TTC549 (cell line): Measurements from ENCODE around the gene ACY1.

ENCODE experiments used
- FAIRE-seq: peaks from 2 replicates; lab custom pipeline; 2012; peaks lifted over from hg19 to GRCh38; lab: Jason Lieb, UNC

Gene ACY1

GRCh38 chr3:51945926-51946705 is 37.2 kb upstream of the ACY1 start:
- FAIRE-seq: no peak

GRCh38 chr3:51946796-51947195 is 36.5 kb upstream of the ACY1 start:
- FAIRE-seq: no peak

DNA sequence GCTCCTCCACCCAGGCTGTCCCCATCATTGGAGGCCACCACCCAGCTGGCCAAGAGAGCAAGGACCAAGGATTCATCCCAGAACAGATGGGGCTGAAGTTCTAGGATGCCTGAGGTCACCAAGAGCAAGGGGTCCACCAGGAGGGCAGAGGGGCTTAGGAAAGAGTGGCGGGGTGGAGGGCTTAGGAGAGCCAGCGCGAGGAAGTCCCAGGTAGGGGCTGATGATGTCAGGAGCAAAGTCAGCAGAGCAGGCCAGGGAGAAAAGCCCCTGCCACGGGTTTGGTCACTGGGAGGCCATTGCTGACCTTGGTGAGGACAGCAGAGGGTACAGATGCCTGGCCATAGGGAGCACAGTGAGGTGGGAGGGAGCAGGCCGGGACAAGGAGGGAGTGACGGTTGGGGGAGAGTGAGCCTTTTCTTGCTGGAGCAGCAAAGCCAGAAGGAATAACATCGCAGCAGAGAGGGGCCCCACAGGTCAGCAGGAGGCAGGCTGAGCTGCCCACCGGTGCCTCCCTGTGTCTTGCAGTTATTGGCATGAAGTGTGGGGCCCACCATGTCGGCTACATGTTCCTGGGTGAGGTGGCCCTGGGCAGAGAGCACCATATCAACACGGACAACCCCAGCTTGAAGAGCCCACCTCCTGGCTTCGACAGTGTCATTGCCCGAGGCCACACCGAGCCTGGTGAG is 36.0 kb upstream of the ACY1 start:
- FAIRE-seq: no peak

DNA sequence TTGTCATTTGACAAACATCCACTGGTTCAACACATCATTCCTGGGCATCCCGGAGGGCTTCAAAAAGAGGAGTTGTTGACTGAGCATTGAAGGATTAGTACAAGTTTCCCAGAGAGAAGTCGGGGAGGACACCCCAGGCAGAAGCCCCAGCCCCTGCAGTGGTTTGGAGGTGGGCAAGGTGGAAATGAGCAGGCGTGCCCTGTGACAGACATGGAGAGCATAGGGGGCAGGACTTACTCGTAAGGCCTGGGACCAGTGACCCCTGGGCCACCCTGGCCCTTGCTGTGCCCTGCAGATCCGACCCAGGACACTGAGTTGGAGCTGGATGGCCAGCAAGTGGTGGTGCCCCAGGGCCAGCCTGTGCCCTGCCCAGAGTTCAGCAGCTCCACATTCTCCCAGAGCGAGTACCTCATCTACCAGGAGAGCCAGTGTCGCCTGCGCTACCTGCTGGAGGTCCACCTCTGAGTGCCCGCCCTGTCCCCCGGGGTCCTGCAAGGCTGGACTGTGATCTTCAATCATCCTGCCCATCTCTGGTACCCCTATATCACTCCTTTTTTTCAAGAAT is 35.2 kb upstream of the ACY1 start:
- no peak for FAIRE-seq

DNA sequence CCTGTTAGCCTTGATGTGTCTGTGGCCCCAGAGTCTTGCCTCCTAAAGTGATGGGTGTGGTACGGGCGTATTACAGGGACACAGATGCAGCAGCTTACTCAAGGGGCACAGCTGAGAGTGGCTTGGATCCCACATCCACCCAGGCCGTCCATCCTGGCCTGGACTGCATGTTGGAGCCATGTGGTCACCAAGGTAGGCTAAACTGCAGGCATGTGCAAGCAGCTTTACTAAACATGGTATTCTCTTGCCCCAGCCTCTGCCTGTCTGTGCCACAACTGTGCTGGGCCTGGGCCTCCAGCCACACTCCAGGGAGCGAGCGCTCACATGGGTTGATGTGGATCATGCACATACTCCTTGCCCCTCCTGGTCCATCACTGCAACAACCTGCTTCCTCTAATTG is 34.2 kb upstream of the ACY1 start:
- no peak for FAIRE-seq

- FAIRE-seq: no peak
Measured at GRCh38 chr3:51950899-51951298, 32.4 kb upstream of the ACY1 start.

- no peak for FAIRE-seq
Measured at GRCh38 chr3:51953445-51953844, 29.9 kb upstream of the ACY1 start.

DNA sequence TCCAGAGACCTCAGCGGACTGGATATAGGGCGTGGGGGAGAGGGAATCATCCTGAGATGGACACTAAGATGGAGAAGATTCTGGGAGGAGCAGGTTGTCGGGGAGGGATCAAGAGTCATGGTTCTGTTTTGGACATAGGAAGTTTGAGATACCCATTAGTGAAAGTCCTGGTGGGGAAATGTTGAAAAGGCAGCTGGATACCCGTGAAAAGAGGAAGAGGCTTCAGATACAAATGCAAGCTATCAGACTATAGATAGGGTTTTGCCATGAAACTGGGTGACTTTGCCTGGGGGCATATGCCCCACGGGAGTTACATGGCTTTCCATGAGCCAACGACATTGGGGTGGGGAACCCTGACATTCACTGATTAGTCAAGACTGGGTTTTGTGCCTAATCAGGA is 29.2 kb upstream of the ACY1 start:
- no peak for FAIRE-seq

DNA sequence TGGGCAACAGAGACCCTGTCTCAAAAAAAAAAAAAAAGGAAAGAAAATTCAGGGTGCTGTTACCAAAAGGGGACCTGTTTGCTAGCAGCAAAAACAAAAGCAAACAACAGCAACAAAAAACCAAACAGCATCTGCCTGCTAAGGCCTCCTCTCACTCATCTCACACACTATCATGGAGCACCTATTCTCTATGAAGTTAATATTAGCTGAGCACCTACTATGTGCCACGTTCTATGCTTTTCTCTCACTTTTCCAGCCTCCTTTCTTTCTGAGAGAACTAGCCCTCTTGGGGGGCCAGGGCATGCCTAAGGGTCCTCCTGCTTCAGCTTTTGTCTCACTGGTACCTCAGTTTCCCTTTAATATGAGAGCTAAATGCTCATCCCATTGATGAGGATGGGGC is 28.6 kb upstream of the ACY1 start:
- no peak for FAIRE-seq

GRCh38 chr3:51955175-51955892 is 28.0 kb upstream of the ACY1 start, which contains the start of gene GPR62:
TSS of gene GPR62 (plus strand) at chr3:51955381. CDS start at chr3:51955653, 272 bp downstream.
- no peak for FAIRE-seq

- no peak for FAIRE-seq
Measured at GRCh38 chr3:51955893-51956770, 27.2 kb upstream of the ACY1 start.

GRCh38 chr3:51957520-51958205 is 25.7 kb upstream of the ACY1 start:
- FAIRE-seq: no peak

- no peak for FAIRE-seq
Measured at GRCh38 chr3:51958603-51959521, 24.5 kb upstream of the ACY1 start.

GRCh38 chr3:51959651-51960050 is 23.7 kb upstream of the ACY1 start:
- no peak for FAIRE-seq

- FAIRE-seq: no peak
Measured at GRCh38 chr3:51960386-51960785, 22.9 kb upstream of the ACY1 start.

DNA sequence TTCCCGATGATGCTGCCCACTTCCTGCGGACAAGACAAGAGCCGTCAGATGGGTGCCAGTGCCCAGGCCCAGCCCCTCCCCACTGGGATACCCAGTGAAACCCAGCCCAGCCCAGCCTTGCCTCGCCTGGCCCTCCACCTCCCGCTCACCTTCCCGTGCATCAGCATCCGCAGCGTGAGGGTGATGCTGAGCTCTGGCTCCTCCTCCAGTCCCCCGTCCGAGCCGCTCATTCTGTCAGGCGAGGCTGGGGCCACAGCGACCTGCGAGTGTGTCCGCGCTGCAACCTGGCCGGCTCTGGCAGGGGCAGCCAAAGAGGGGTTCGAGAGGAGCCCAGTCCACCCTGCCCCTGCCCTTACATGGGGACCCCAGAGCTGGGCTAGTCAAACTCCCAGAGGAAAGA is 22.3 kb upstream of the ACY1 start:
- FAIRE-seq: no peak

DNA sequence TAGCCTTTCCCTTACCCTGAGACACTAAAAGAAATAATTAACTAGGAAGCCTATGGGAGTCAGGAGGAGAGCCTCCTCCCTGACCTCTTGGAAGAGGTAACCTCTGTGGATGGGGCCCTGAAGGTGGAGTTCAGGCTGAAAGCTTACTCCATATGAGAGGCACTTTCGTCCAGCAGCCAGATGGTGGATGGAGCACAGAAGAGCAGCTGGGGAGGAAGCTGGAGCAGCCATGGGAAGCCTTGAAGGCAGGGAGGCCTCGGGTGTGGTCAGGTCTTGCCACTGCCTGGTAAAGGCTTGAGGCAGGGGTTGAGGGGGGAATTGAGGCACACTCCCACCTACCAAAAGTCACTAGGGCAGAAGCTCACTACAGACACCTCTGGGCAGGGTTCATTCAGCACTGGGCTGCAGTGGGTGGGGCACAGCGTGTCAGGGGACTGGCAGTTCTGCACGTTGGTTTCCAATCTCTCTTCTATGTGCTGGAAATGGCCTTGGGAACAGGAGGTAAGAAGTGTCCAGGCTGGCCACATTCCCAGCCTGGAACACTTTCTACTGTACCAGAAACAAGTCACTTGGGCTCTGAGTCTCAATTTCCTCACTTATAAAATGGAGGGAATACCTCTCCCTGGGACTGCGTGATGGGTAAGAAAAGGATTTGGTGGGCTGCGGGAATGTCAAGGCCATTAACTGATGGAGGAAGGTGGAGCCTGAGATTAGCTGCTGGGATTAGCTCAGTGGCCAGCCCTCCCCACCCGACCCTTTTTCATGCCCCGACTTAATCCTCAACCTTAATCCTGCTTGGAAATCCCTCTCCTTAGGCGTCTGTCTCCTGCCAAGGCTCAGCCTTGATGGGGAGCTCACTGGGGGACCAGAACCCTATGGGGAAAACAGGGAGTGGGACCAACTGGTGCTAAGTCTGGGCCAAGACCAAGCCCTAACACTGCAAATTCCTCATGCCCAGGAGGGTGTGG is 21.4 kb upstream of the ACY1 start:
- FAIRE-seq: no peak

GRCh38 chr3:51962854-51963530 is 20.3 kb upstream of the ACY1 start:
- no peak for FAIRE-seq
